Left lung (tissue), 10 donors: Measurements from ENCODE around the gene HDAC9. TPM values are rescaled to one million over a fixed set of nuclear protein-coding genes. Genes with fewer than 3 reads are reported as not detected.

ENCODE experiments used
- ATAC-seq: fragments of 200-7000 bp; cut with Tn5 transposase; one replicate; pipeline ENCODE4 v1.9.1; 2020; ENCODE audit warnings: moderate library complexity
- DNase-seq, 4 donors: peaks; one replicate each; pipeline ENCODE4 v3.0.0-alpha.2; 2013 to 2020
- H3K27ac ChIP-seq, 2 donors: fragments of 200-600 bp; sonication (generic) in 1 of 2; one replicate each; pipeline versions ENCODE4 v1.5.0 to v1.8.0; 2020 to 2021
- H3K27me3 ChIP-seq, 2 donors: fragments of 200-600 bp; sonication (generic) in 1 of 2; one replicate each; pipeline versions ENCODE4 v1.5.0 to v1.8.0; 2020 to 2021
- H3K36me3 ChIP-seq, 2 donors: fragments of 200-600 bp; sonication (generic) in 1 of 2; one replicate each; pipeline versions ENCODE4 v1.5.0 to v1.8.0; 2020 to 2021
- H3K4me1 ChIP-seq, 2 donors: fragments of 200-600 bp; one replicate each; pipeline ENCODE4 v1.8.0; 2021
- H3K4me3 ChIP-seq, 2 donors: fragments of 200-600 bp; sonication (generic) in 1 of 2; one replicate each; pipeline versions ENCODE4 v1.5.0 to v1.8.0; 2020 to 2021; ENCODE audit warnings: mild to moderate bottlenecking in 1 of 2
- H3K9me3 ChIP-seq, 2 donors: fragments of 200-600 bp; sonication (generic) in 1 of 2; one replicate each; pipeline versions ENCODE4 v1.5.0 to v1.8.0; 2020 to 2021
- intact Hi-C, 2 donors: fragments of 100-400 bp; cut with DNase I; formaldehyde crosslinking; loops; one replicate each; pipeline versions ENCODE4 v1.11.2 to v1.14.2; 2022
- polyA plus RNA-seq, 6 donors: library from polyadenylated mRNA; unstranded; fragments of 120-200 nt; gene quantifications; one replicate each; pipeline ENCODE4 v1.2.1, GENCODE V29; 2013; ENCODE audit not compliant: insufficient read length in 6 of 6
- total RNA-seq, 2 donors: library from RNA; stranded (reverse); fragmentation: NEBNext Ultra II Directional; extraction: Animal tissue kit (Norgen Biotek cat#: 25700); gene quantifications; one replicate each; pipeline ENCODE4 v1.2.1, GENCODE V29; 2021
- TF ChIP-seq, protein P1 (sequence below), 2 donors: fragments of 200-600 bp; sonication (generic) in 1 of 2; IDR thresholded peaks; one replicate each; pipeline versions ENCODE4 v1.5.0 to v1.8.0; 2021; ENCODE audit warnings: antibody characterized with exemption in 2 of 2
- donor health status: DM: no; HTN: yes; CAD: no.
- donor health status: DM: no; HTN: no; CAD: no.

The HDAC9 gene
- total and polyA plus RNA-seq, 8 donors, result 6.7 to 13.2 (median 9.6) TPM

DNA sequence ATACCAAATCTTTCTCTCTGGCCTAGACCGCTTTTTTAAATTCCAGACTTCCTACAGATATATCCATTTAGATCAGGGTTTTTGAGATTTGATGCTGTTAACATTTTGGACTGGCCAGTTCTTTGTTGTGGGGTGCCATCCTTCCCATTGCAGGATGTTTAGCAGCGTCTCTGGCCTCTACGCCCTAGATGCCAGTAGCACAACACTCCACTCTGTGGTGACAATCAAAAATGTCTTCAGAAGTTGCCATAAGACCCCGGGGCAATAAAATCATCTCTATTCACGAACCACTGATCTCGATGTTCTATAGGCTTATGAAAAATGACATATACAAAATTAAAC, 46.3 kb downstream of the HDAC9 start:
- H3K27me3 ChIP-seq, result no peaks in the 10 kb centered on the region
- TF ChIP-seq, protein P1, sequence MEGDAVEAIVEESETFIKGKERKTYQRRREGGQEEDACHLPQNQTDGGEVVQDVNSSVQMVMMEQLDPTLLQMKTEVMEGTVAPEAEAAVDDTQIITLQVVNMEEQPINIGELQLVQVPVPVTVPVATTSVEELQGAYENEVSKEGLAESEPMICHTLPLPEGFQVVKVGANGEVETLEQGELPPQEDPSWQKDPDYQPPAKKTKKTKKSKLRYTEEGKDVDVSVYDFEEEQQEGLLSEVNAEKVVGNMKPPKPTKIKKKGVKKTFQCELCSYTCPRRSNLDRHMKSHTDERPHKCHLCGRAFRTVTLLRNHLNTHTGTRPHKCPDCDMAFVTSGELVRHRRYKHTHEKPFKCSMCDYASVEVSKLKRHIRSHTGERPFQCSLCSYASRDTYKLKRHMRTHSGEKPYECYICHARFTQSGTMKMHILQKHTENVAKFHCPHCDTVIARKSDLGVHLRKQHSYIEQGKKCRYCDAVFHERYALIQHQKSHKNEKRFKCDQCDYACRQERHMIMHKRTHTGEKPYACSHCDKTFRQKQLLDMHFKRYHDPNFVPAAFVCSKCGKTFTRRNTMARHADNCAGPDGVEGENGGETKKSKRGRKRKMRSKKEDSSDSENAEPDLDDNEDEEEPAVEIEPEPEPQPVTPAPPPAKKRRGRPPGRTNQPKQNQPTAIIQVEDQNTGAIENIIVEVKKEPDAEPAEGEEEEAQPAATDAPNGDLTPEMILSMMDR (IDR thresholded peaks at IDR 0.05), result no peak
- no peaks in the 10 kb centered on the region for H3K9me3 ChIP-seq
- no peak overlapping the region for H3K4me3 ChIP-seq
- peaks cover 0 to 4% of the 10 kb centered on the region in 2 donors for H3K4me1 ChIP-seq
- intact Hi-C loops, result no loop called here
- ATAC-seq (no peak), DNase-seq (no peak)
- H3K27ac ChIP-seq, result no peak overlapping the region
- no peaks in the 10 kb centered on the region for H3K36me3 ChIP-seq

GRCh38 chr7:18546576-18546975, 51.0 kb downstream of the HDAC9 start:
- DNase-seq, result no peak
- H3K4me3 ChIP-seq, result no peak overlapping the region
- ATAC-seq, result no peak
- no peaks in the 10 kb centered on the region for H3K36me3 ChIP-seq
- no peaks in the 10 kb centered on the region for H3K9me3 ChIP-seq
- H3K27ac ChIP-seq, result no peak overlapping the region
- no peaks in the 10 kb centered on the region for H3K4me1 ChIP-seq
- no peaks in the 10 kb centered on the region for H3K27me3 ChIP-seq
- intact Hi-C loops, result no loop called here
- TF ChIP-seq, protein P1 (IDR thresholded peaks at IDR 0.05), result no peak

DNA sequence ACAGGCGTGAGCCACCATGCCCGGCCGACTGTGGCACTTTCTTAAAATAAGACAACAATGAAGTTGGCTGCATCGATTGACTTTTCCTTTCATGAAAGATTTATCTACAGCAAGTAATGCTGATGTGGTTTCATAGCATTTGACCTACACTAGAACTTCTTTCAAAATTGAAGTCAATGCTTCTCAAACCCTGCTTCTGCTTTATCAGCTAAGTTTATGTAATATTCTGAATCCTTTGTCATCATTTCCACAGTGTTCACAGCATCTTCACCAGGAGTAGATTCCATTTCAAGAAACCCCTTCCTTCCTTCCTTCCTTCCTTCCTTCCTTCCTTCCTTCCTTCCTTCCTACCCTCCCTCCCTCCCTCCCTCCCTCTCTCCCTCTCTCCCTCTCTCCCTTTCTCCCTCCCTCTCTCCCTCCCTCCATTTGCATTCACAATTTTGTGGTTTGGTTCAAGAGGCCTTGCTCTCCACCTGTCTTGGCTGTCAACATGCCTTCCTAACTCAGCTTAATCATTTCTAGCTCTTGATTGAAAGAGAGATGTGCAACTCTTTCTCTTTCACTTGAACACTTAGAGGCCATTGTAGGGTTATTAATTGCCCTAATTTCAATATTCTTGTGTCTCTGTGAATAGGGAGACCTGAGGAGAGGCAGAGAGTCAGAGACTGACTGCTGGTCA, 52.1 kb downstream of the HDAC9 start:
- TF ChIP-seq, protein P1 (IDR thresholded peaks at IDR 0.05), result no peak
- Histone ChIP-seq H3K4me3 (no peak overlapping the region), H3K36me3 (no peaks in the 10 kb centered on the region), H3K27ac (no peak overlapping the region), H3K4me1 (peaks cover 0 to 5% of the 10 kb centered on the region in 2 donors), H3K9me3 (no peaks in the 10 kb centered on the region), H3K27me3 (no peaks in the 10 kb centered on the region)
- no peak for DNase-seq
- no peak for ATAC-seq
- intact Hi-C loops, result no loop called here

- no peaks in the 10 kb centered on the region for H3K9me3 ChIP-seq
- no peak for ATAC-seq
- intact Hi-C loops, result no loop called here
- DNase-seq, result no peak
- no peaks in the 10 kb centered on the region for H3K36me3 ChIP-seq
- TF ChIP-seq, protein P1 (IDR thresholded peaks at IDR 0.05), result no peak
- H3K4me1 ChIP-seq, result peaks cover 0 to 9% of the 10 kb centered on the region in 2 donors
- H3K4me3 ChIP-seq, result no peak overlapping the region
- no peaks in the 10 kb centered on the region for H3K27me3 ChIP-seq
- no peak overlapping the region for H3K27ac ChIP-seq
Observed at GRCh38 chr7:18548534-18548933, 53.0 kb downstream of the HDAC9 start.

DNA sequence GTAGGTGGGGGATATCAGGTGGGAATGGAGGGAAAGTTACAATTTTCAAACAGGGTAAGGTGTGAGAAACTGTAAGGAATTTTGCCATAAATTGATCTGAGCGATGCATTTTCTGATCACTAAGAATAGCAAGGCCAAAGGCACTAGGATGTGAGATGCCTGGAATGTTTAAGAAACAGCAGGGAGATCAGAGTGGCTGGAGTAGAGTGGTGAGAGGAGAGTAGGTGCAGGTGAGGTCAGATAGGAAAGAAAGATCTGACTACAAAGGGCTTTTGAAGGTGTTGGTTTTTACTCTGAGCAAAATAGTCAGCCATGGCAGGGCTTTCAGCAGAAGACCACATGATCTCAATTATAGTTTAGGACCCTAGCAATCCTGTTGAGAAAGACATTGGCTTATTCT, 55.0 kb downstream of the HDAC9 start:
- Histone ChIP-seq H3K4me3 (no peak overlapping the region), H3K27me3 (no peaks in the 10 kb centered on the region), H3K9me3 (no peaks in the 10 kb centered on the region), H3K27ac (no peak overlapping the region), H3K36me3 (no peaks in the 10 kb centered on the region), H3K4me1 (peaks cover 0 to 9% of the 10 kb centered on the region in 2 donors)
- ATAC-seq (no peak), DNase-seq (no peak)
- intact Hi-C loops, result no loop called here
- TF ChIP-seq, protein P1 (IDR thresholded peaks at IDR 0.05), result no peak
